Iris pigment epithelial cell (primary cell): Measurements from ENCODE around the gene SLC6A5.

Experiments used
- DNase-seq: peaks from one replicate; pipeline ENCODE4 v3.0.0-alpha.2; 2011; ENCODE audit warnings: low read depth

Gene SLC6A5

DNA sequence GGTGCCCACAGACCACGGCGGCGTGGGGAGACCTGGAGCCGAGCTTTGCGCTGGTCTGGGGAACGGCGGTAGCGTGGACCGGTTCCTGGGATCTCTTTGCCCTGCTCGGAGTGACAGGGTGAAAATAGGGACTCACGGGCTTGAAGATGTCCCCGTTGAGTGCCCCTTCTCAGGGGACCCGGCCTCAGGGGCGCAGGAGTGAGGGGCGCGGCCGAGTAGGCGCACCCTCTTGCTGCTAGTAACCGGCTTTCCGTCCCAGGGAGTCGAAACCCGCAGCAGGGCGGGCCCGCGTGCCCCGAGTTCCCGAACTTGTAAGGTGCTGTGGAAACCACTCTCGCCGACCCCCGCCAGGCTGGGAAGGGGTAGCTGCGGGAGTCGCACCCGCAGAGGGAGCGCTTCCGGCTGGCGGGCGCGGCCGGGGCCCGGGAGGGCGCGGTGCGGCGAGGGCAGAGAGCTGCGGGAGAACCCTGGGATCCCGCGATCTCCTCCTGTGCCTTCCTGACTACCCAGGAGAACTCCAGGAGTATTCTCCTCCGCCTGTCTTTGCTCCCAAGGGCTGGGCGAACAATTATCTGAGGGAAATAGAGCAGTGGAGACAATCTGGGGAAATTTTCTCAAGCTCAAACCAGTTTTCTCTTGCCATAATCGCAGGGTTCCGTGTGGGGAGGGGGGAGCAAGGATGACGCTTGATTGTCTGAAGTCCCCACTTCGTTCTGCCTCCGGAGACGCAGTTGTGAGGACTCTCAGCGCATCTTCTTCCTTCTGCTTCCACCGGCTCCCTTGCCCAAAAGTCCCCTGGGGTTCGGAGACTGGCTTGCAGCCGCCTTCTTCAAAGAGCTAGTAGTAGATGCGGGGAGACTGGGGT, 70.6 kb downstream of the SLC6A5 start:
- no peak for DNase-seq

- DNase-seq, result no peak
Measured at GRCh38 chr11:20670932-20671403, 71.6 kb downstream of the SLC6A5 start.

DNA sequence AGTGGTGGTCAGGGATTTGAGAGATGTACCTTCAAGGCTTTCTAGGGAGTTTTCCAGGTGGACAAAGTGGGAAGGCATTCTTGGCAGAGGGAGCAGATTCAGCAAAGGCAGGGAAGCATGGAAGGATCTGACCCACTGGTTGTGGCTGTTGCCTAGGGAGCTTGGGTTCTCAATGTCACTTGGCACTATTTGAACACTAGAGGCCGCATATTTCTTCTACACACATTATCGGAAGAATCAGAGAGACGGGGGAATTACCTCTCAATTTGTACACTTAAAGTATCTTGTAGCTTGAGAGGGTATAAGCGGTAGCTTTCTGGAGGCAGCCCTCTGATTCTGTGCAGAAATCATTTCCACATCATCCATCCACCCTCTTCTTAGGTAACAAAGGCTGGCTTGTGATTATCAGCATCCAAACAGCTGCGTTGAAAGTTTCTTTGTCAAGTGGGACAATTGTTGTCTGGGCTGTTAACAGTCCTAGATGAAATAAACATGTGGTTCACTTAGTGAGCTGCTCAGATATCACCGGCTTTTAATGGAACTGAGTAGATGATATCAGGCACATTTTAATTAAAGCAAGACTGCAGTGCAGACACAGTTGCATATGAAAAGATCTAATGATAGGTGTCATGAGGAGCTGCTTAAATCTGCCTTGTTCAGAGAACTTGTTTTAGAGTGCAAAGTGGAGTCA, 72.6 kb downstream of the SLC6A5 start:
- DNase-seq, result no peak

DNA sequence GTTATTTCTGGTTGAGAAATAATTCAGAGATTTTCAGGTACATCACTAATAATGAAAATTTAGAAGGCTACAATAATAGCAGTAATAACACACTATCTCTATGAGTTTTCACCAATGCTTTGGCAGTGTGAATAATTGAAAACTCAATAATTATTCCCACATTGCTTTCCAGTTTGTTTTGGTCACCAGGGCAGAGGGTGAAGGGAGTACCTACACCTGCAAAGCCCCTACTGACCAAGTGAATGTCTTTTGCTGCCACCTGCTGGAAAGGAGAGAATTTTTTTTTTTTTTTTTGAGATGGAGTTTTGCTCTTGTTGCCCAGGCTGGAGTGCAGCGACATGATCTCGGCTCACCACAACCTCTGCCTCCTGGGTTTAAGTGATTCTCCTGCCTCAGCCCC, 73.2 kb downstream of the SLC6A5 start:
- no peak for DNase-seq

DNA sequence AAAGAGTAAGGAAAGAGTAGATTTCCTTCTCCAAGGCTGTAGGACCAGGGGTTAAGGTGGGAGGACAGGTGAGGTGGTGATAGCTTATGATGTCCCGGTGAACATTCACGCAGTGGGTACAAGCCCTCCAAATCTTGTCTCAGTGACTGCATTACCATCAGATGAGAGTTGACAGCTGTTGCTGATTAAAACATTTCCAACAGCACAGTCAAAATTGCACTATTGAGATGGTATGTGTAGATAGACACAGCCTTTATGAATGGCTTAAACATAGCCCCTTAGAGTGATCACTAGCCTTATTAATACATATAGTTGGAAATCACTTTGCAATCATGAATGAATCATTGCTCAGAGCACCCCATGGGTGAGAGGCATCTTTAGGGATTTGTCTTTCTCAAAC, 77.2 kb downstream of the SLC6A5 start:
- DNase-seq, result no peak

DNA sequence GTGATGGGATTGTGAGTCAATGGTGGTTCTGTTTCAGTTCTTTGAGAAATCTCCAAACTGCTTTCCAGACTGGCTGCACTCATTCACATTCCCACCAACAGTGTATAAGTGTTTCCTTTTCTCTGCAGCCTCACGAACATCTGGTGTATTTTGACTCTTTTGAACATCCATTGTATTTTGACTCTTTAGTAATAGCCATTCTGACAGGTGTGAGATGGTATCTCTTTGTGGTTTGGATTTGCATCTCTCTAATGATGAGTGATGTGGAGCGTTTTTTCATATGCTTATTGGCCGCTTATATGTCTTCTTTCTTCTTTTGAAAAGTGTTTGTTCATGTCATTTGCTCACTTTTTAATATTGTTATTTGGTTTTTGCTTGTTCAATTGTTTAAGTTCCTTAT, 89.4 kb downstream of the SLC6A5 start:
- DNase-seq, result no peak

- no peak for DNase-seq
Measured at GRCh38 chr11:20707876-20708275, 108.5 kb downstream of the SLC6A5 start.
